ENCODE measurements around the gene HTRA1.

The HTRA1 gene

DNA sequence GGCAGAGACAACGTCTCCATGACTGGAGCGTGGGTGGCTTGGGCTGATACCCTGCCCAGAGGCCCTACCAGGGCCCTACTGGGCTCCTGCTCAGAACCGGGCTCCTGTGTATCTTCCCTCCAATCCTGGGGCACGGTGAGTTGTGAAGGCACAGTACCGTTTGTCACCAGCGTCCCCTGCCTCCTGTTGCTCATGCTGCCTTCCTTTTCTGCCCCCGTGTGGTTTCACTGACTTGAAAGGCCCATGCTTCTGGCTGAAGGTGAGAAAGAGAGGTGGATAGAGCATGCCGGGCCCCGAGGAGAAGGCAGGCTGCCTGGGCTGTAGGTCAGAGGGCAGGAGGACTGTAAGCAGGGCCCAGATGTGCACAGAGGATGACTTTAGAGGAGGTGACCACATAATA lies 90.1 kb downstream of the HTRA1 start:
- no peak for DNase-seq (ENCODE audit: low read depth in 2 of 2)

GRCh38 chr10:122553341-122553740 lies 92.0 kb downstream of the HTRA1 start:
- no peak for DNase-seq (ENCODE audit: low read depth in 2 of 2)

DNA sequence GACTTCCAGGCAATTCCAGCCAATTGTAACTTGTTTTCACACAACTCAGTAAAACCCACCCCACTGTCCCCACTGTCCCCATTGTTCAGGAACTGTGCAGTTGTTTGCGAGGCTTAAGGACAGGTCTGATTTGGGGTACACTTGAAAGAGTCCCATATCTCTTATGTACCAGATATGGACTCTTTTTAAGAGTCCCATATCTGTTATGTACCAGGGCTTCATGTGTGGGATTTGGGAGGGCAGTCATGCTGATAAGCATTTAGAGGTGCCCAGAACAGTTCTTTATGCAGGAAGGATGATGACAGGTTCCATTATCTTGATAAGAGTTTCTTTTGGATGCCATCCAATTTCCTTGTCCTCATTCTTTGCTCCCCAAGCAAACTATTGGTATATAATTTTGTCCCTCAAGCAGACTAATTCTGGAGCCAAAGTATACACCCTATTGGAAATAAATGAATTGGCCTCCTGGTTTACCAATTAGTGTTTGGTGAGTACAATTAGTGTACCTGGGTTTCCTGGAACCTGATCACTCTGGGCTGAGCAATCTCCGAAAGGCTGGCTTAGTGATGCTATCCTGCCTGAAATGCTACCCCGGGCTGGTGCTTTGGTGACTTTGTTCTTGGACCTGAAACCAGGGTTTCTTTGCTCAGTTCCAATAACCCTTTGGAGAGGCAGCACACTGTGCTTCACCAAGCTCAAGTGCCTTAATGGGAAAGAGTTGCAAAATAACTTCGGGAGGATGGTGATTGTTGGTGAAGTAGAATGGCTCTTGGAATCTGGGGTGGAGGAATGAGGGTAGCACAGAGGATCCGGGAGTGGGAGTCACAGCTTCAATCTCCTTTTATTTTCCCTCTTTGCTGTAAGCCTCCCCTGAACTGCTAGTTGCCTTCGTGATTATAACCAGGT lies 93.0 kb downstream of the HTRA1 start:
- DNase-seq (ENCODE audit: low read depth in 2 of 2): no peak

GRCh38 chr10:122555442-122555841 lies 94.1 kb downstream of the HTRA1 start:
- DNase-seq (ENCODE audit: low read depth in 2 of 2): no peak

- no peak for DNase-seq (ENCODE audit: low read depth in 2 of 2)
Observed at GRCh38 chr10:122557516-122557915, 96.2 kb downstream of the HTRA1 start.

DNA sequence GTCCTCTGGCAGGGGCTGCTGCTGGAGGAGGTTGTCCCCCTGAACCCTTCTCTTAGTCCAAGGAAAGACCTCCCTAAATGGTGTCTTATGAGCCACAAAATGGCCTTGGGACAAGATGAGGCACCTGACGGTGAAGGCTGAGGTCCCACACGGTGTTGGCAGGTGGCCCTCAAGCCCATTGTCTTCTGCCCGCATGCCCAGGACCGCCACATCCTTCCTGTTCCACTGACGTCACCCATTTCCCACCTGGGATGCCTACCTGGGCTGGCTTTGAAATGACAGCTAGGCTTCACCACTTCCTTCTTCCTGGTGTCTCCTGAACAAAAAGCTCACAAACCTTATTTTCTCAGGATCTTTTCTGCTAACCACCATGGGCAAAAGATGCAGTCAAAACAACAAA lies 97.1 kb downstream of the HTRA1 start:
- no peak for DNase-seq (ENCODE audit: low read depth in 2 of 2)

GRCh38 chr10:122559228-122559627 lies 97.9 kb downstream of the HTRA1 start:
- no peak for DNase-seq (ENCODE audit: low read depth in 2 of 2)

GRCh38 chr10:122560279-122560804 lies 99.0 kb downstream of the HTRA1 start, which contains the start of gene DMBT1:
Gene DMBT1 (plus strand): TSS chr10:122560754. CDS start chr10:122560771, 17 bp downstream.
- DNase-seq (ENCODE audit: low read depth in 2 of 2): no peak

GRCh38 chr10:122561212-122561611 lies 99.9 kb downstream of the HTRA1 start:
- DNase-seq (ENCODE audit: low read depth in 2 of 2): no peak

GRCh38 chr10:122561792-122562191 lies 100.4 kb downstream of the HTRA1 start:
- no peak for DNase-seq (ENCODE audit: low read depth in 2 of 2)

Data from fibroblast of skin of left biceps (primary cell).